ENCODE results near the gene UBXN4. TPM values are rescaled to one million over a fixed set of nuclear protein-coding genes. Genes with fewer than 3 reads are reported as not detected.
A peak's percentile ranks its signal among the peaks of the same experiment; 100 is the strongest.
"Not testable (repeated sequence)": the region's sequence is repeated elsewhere in the genome, so short reads cannot be mapped to it uniquely, and the experiment has no call there.

The UBXN4 gene
- total RNA-seq, 1 experiment from 2014 or later: 73.5 TPM

- in situ Hi-C loops (cut with HindIII; ENCODE audit: low sequenced_read_pairs): no loop called here
- no peak for DNase-seq (ENCODE audit: low spot score)
These were observed 13.9 kb downstream of the UBXN4 start for GRCh38 chr2:135755573-135755972.

GRCh38 chr2:135756692-135757091, 15.0 kb downstream of the UBXN4 start:
- DNase-seq (ENCODE audit: low spot score): no peak
- in situ Hi-C loops (cut with HindIII; ENCODE audit: low sequenced_read_pairs): no loop called here

- in situ Hi-C loops (cut with HindIII; ENCODE audit: low sequenced_read_pairs): no loop called here
- no peak for DNase-seq (ENCODE audit: low spot score)
These were observed 20.4 kb downstream of the UBXN4 start for GRCh38 chr2:135762022-135762421.

GRCh38 chr2:135762530-135762929, 20.9 kb downstream of the UBXN4 start:
- in situ Hi-C loops (cut with HindIII; ENCODE audit: low sequenced_read_pairs): no loop called here
- no peak for DNase-seq (ENCODE audit: low spot score)

GRCh38 chr2:135768863-135769262, 27.2 kb downstream of the UBXN4 start:
- in situ Hi-C loops (cut with HindIII; ENCODE audit: low sequenced_read_pairs): no loop called here
- DNase-seq (ENCODE audit: low spot score): no peak

- no peak for DNase-seq (ENCODE audit: low spot score)
- in situ Hi-C loops (cut with HindIII; ENCODE audit: low sequenced_read_pairs): no loop called here
These were observed 31.7 kb downstream of the UBXN4 start for GRCh38 chr2:135773319-135773718.

GRCh38 chr2:135773917-135774316, 32.3 kb downstream of the UBXN4 start:
- no peak for DNase-seq (ENCODE audit: low spot score)
- in situ Hi-C loops (cut with HindIII; ENCODE audit: low sequenced_read_pairs): no loop called here

GRCh38 chr2:135775420-135775819, 33.8 kb downstream of the UBXN4 start:
- DNase-seq (ENCODE audit: low spot score): no peak

GRCh38 chr2:135776367-135776766, 34.7 kb downstream of the UBXN4 start:
- no peak for DNase-seq (ENCODE audit: low spot score)
- in situ Hi-C loops (cut with HindIII; ENCODE audit: low sequenced_read_pairs): no loop called here

More at GRCh38 chr2:135775420-135775819, 33.8 kb downstream of the UBXN4 start:
- in situ Hi-C loops (cut with HindIII; ENCODE audit: low sequenced_read_pairs): no loop called here

GRCh38 chr2:135782231-135782630, 40.6 kb downstream of the UBXN4 start:
- no peak for DNase-seq (ENCODE audit: low spot score)

GRCh38 chr2:135783439-135783838, 41.8 kb downstream of the UBXN4 start:
- in situ Hi-C loops (cut with HindIII; ENCODE audit: low sequenced_read_pairs): no loop called here
- no peak for DNase-seq (ENCODE audit: low spot score)

More at GRCh38 chr2:135782231-135782630, 40.6 kb downstream of the UBXN4 start:
- in situ Hi-C loops (cut with HindIII; ENCODE audit: low sequenced_read_pairs): no loop called here

GRCh38 chr2:135785032-135785431, 43.4 kb downstream of the UBXN4 start:
- in situ Hi-C loops (cut with HindIII; ENCODE audit: low sequenced_read_pairs): no loop called here
- no peak for DNase-seq (ENCODE audit: low spot score)

- in situ Hi-C loops (cut with HindIII; ENCODE audit: low sequenced_read_pairs): no loop called here
- no peak for DNase-seq (ENCODE audit: low spot score)
These were observed 45.2 kb downstream of the UBXN4 start for GRCh38 chr2:135786823-135787222.

- in situ Hi-C loops (cut with HindIII; ENCODE audit: low sequenced_read_pairs): no loop called here
These were observed 48.8 kb downstream of the UBXN4 start for GRCh38 chr2:135790423-135790822.

GRCh38 chr2:135791418-135792190, 49.9 kb downstream of the UBXN4 start:
- in situ Hi-C loops (cut with HindIII; ENCODE audit: low sequenced_read_pairs): no loop called here
- no peak for DNase-seq (ENCODE audit: low spot score)

More at GRCh38 chr2:135790423-135790822, 48.8 kb downstream of the UBXN4 start:
- no peak for DNase-seq (ENCODE audit: low spot score)

- in situ Hi-C loops (cut with HindIII; ENCODE audit: low sequenced_read_pairs): no loop called here
- no peak for DNase-seq (ENCODE audit: low spot score)
These were observed 50.9 kb downstream of the UBXN4 start for GRCh38 chr2:135792401-135793150.

GRCh38 chr2:135795641-135796040, 54.0 kb downstream of the UBXN4 start:
- in situ Hi-C loops (cut with HindIII; ENCODE audit: low sequenced_read_pairs); DNase-seq (ENCODE audit: low spot score): not testable (repeated sequence)

GRCh38 chr2:135796606-135797005, 55.0 kb downstream of the UBXN4 start:
- no peak for DNase-seq (ENCODE audit: low spot score)
- in situ Hi-C loops (cut with HindIII; ENCODE audit: low sequenced_read_pairs): no loop called here

GRCh38 chr2:135797497-135798274, 56.0 kb downstream of the UBXN4 start:
- peak; percentile 49 for DNase-seq (ENCODE audit: low spot score)
- in situ Hi-C loops (cut with HindIII; ENCODE audit: low sequenced_read_pairs): no loop called here

GRCh38 chr2:135798275-135798705, 56.6 kb downstream of the UBXN4 start:
- DNase-seq (ENCODE audit: low spot score): no peak
- in situ Hi-C loops (cut with HindIII; ENCODE audit: low sequenced_read_pairs): no loop called here

All from G401 (cell line).